SK-N-SH treated with all-trans-retinoic acid at 6 μM for 48 hours (cell line): Measurements from ENCODE around the gene FCHSD2.

ENCODE experiments used
- ARNTL ChIP-seq: fragments of 450-650 bp; formaldehyde crosslinking; IDR thresholded peaks from 2 replicates; pipeline ENCODE4 v1.5.0; 2020; ENCODE audit warnings: low read depth, mild to moderate bottlenecking, moderate library complexity, borderline replicate concordance
- CSDC2 ChIP-seq: fragments of 250-450 bp; sonication (Bioruptor Pico); IDR thresholded peaks from 2 replicates; pipeline ENCODE4 v1.5.0; 2020; ENCODE audit warnings: mild to moderate bottlenecking, moderate library complexity
- GLIS3 ChIP-seq: fragments of 250-450 bp; sonication (Bioruptor Pico); IDR thresholded peaks from 2 replicates; pipeline ENCODE4 v1.5.0; 2020; ENCODE audit warnings: mild to moderate bottlenecking, moderate library complexity
- ISL1 ChIP-seq: fragments of 250-450 bp; sonication (Bioruptor Pico); IDR thresholded peaks from 2 replicates; pipeline ENCODE4 v2.1.2; 2022; ENCODE audit warnings: mild to moderate bottlenecking, moderate library complexity
- PATZ1 ChIP-seq: fragments of 250-450 bp; sonication (Bioruptor Pico); IDR thresholded peaks from 2 replicates; pipeline ENCODE4 v1.8.0; 2020; ENCODE audit warnings: mild to moderate bottlenecking, moderate library complexity, borderline replicate concordance
- PPARA ChIP-seq: fragments of 250-450 bp; sonication (Bioruptor Pico); IDR thresholded peaks from 2 replicates; pipeline ENCODE4 v1.5.0; 2020; ENCODE audit warnings: mild to moderate bottlenecking, borderline replicate concordance
- RARB ChIP-seq: fragments of 250-450 bp; sonication (Bioruptor Pico); IDR thresholded peaks from 2 replicates; pipeline ENCODE4 v1.8.0; 2021; ENCODE audit warnings: mild to moderate bottlenecking, moderate library complexity
- SNAI2 ChIP-seq: fragments of 250-450 bp; sonication (Bioruptor Pico); IDR thresholded peaks from 2 replicates; pipeline ENCODE4 v1.5.0; 2020; ENCODE audit warnings: mild to moderate bottlenecking, moderate library complexity
- ZFP3 ChIP-seq: fragments of 250-450 bp; sonication (Bioruptor Pico); IDR thresholded peaks from 2 replicates; pipeline ENCODE4 v1.5.0; 2020; ENCODE audit warnings: mild to moderate bottlenecking, moderate library complexity
- ZFP30 ChIP-seq: fragments of 450-650 bp; formaldehyde crosslinking; IDR thresholded peaks from 2 replicates; pipeline ENCODE4 v1.5.0; 2022; ENCODE audit warnings: mild to moderate bottlenecking, moderate library complexity
- ZNF70 ChIP-seq: fragments of 450-650 bp; formaldehyde crosslinking; IDR thresholded peaks from 2 replicates; pipeline ENCODE4 v1.5.0; 2020; ENCODE audit warnings: mild to moderate bottlenecking, moderate library complexity

DNA sequence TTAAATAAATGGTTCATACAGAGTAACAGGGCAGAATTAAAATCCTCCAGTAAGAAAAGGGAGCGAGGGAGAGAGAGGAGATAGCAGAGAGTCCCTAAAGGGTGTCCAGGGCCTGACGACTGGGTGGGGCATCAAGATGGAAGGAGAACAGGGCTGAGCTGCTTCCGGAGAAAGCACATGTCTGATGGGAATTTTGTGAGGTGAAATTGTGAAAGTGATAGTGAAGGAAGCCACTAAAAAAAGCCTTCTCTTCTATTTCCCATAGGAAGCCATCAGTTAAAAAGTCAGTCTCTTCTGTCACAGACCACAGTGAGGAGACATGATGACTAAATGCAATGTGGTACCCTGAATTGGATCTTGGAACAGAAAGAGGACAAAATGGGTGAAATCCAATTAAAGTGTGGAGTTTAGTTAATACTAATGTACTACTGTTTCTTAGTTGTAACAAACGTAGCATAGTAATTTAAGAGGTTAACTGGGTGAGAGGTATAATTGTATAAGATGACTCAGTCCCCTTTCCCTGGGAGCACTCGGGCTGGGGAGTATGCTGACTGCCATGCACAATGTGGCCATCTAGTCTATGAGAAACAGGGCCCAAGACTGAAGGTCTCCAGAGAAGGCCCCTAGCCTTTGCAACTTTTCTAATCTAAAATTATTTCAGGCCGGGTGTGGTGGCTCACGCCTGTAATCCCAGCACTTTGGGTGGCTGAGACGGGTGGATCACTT lies 29.5 kb upstream of the FCHSD2 start:
- TF ChIP-seq CSDC2 (CRISPR knock-in tag): no peak
- TF ChIP-seq PATZ1 (CRISPR knock-in tag): no peak
- TF ChIP-seq ZFP3 (CRISPR knock-in tag): no peak
- no peak for TF ChIP-seq RARB (CRISPR knock-in tag)
- TF ChIP-seq GLIS3 (CRISPR knock-in tag): no peak
- TF ChIP-seq SNAI2 (CRISPR knock-in tag): no peak
- no peak for TF ChIP-seq ARNTL (CRISPR knock-in tag)
- no peak for TF ChIP-seq PPARA (CRISPR knock-in tag)
- TF ChIP-seq ISL1 (CRISPR knock-in tag): no peak
- no peak for TF ChIP-seq ZNF70 (CRISPR knock-in tag)
- no peak for TF ChIP-seq ZFP30
